Measurements from ENCODE around the gene CAMTA1. TPM values are rescaled to one million over a fixed set of nuclear protein-coding genes. Genes with fewer than 3 reads are reported as not detected.

The CAMTA1 gene
- total and polyA plus RNA-seq, 9 of the 15 experiments (the other 6 are each of a cell fraction or from before 2014, with no cell fraction given), result 43.9 to 161 (median 65.9) TPM

DNA sequence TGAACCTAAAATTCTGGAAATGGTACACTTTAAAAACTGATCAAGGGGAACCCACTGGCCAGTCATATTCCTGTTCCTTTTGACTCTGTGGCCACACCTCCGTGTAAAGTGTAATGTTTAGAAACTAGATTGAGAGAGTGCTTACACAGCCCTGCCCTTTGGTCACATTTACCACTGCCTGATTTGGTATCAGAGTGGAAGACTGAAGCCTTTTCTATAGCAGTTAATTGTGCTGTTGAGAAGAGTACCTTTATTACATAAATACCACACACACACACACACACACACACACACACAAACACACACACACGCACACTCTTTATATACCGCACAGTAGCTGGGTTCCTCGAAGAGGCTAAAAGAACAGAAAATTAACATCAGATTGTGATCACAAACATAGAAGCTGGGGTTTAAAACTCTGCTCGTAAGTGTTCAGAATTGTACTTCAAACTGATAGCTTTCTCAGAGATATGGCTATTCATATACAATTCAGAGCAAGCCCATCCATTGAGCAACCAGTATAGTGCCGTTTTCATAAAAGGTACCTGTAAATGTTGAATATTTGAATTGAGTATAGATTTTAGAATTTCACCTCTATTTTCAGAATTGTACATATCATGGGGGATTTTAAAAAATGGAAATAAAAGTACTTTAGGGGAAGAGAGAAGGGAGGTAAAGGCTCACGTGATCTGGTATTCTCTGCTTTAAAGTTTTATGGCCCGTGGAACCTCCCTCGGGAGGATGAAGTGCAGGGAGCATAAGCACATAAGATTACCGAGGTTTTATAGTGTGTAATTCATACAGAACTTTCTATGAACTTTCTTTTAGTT lies 37.5 kb downstream of the CAMTA1 start:
- POLR2A ChIA-PET, result no interaction called here
- H3K27ac ChIP-seq (ENCODE audit: extremely low read depth, low read depth, low read length), result no peak overlapping the region
- no peak overlapping the region for H3K4me2 ChIP-seq (ENCODE audit: insufficient read depth, low read length)
- in situ Hi-C loops (cut with MboI) (no loop called here), intact Hi-C loops (cut with micrococcal nuclease) (no loop called here)
- no TSS peak for BruUV-seq (replicated peaks)
- no peaks in the 10 kb centered on the region for H3K9me1 ChIP-seq (ENCODE audit: control insufficient read depth, insufficient read depth, low read length)
- ATAC-seq, result peak; percentile 61
- H3K79me2 ChIP-seq (ENCODE audit: control insufficient read depth, insufficient read depth, low read length), result no peaks in the 10 kb centered on the region
- no peak overlapping the region for H3K4me3 ChIP-seq
- peaks cover 3% of the 10 kb centered on the region; the same call in 1 of the 3 replicates for H3K36me3 ChIP-seq (ENCODE audit: control insufficient read depth, insufficient read depth, low read length)
- TF ChIP-seq, protein P1, sequence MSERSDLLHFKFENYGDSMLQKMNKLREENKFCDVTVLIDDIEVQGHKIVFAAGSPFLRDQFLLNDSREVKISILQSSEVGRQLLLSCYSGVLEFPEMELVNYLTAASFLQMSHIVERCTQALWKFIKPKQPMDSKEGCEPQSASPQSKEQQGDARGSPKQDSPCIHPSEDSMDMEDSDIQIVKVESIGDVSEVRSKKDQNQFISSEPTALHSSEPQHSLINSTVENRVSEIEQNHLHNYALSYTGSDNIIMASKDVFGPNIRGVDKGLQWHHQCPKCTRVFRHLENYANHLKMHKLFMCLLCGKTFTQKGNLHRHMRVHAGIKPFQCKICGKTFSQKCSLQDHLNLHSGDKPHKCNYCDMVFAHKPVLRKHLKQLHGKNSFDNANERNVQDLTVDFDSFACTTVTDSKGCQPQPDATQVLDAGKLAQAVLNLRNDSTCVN (CRISPR knock-in tag; IDR thresholded peaks at IDR 0.05), result no peak
- no peak for TF ChIP-seq NFATC3 (IDR thresholded peaks at IDR 0.05)
- TF ChIP-seq POLR2B (IDR thresholded peaks at IDR 0.05; ENCODE audit: low read depth, partially characterized antibody), result no peak
- no peak overlapping the region for H3K9ac ChIP-seq (ENCODE audit: insufficient read depth in 1 of 2, low read depth in 2 of 2, low read length in 2 of 2)
- H3K27me3 ChIP-seq (ENCODE audit: control insufficient read depth in 2 of 2, insufficient read depth in 2 of 2, low read length in 2 of 2), result no peaks in the 10 kb centered on the region
- H3K9me3 ChIP-seq (replicated peaks; ENCODE audit: control insufficient read depth, insufficient read depth, low read depth, low read length), result no peaks in the 10 kb centered on the region
- CTCF ChIA-PET (ENCODE audit: low intra/inter-chr PET ratio), result interaction anchor here (0.6 kb wide), 1 partner anchor 26 kb away, joined by 3 read pairs; no protein-coding TSS in a partner anchor
- no peak for DNase-seq (ENCODE audit: extremely low read depth in 1 of 4, low spot score in 3 of 4)
- no peaks in the 10 kb centered on the region for H3K4me1 ChIP-seq (replicated peaks in 1 of 2; ENCODE audit: control insufficient read depth in 2 of 2, insufficient read depth in 2 of 2, low read length in 2 of 2)
- no peak for FAIRE-seq
- H4K20me1 ChIP-seq (replicated peaks; ENCODE audit: control insufficient read depth, insufficient read depth, low read length), result peaks cover 6% of the 10 kb centered on the region; the same call in 1 of the 2 replicates
- whole genome bisulfite sequencing (ENCODE audit: insufficient coverage, low coverage, missing lambda C conversion rate), result 63% methylated on average over 10 of the region's 10 CpGs
- no peak overlapping the region for H2AFZ ChIP-seq (ENCODE audit: low read depth, low read length)

GRCh38 chr1:6823793-6824192 lies 38.5 kb downstream of the CAMTA1 start:
- peaks cover 6% of the 10 kb centered on the region; the same call in 1 of the 2 replicates for H4K20me1 ChIP-seq (replicated peaks; ENCODE audit: control insufficient read depth, insufficient read depth, low read length)
- H3K36me3 ChIP-seq (ENCODE audit: control insufficient read depth, insufficient read depth, low read length), result peaks cover 3% of the 10 kb centered on the region; the same call in 1 of the 3 replicates
- no TSS peak for BruUV-seq (replicated peaks)
- intact Hi-C loops (cut with micrococcal nuclease), result no loop called here
- no peaks in the 10 kb centered on the region for H3K4me1 ChIP-seq (replicated peaks in 1 of 2; ENCODE audit: control insufficient read depth in 2 of 2, insufficient read depth in 2 of 2, low read length in 2 of 2)
- CTCF ChIA-PET (ENCODE audit: low intra/inter-chr PET ratio), result no interaction called here
- ATAC-seq, result no peak
- POLR2A ChIA-PET, result interaction anchor here (1.8 kb wide), 1 partner anchor 12 kb away, joined by 5 read pairs; no protein-coding TSS in a partner anchor
- FAIRE-seq, result no peak
- H2AFZ ChIP-seq (ENCODE audit: low read depth, low read length), result no peak overlapping the region
- H3K9me1 ChIP-seq (ENCODE audit: control insufficient read depth, insufficient read depth, low read length), result no peaks in the 10 kb centered on the region
- no peaks in the 10 kb centered on the region for H3K9me3 ChIP-seq (replicated peaks; ENCODE audit: control insufficient read depth, insufficient read depth, low read depth, low read length)
- H3K4me2 ChIP-seq (ENCODE audit: insufficient read depth, low read length), result no peak overlapping the region
- no peak overlapping the region for H3K9ac ChIP-seq (ENCODE audit: insufficient read depth in 1 of 2, low read depth in 2 of 2, low read length in 2 of 2)
- no peaks in the 10 kb centered on the region for H3K79me2 ChIP-seq (ENCODE audit: control insufficient read depth, insufficient read depth, low read length)
- no peak overlapping the region for H3K4me3 ChIP-seq
- in situ Hi-C loops (cut with MboI), result no loop called here
- H3K27ac ChIP-seq (ENCODE audit: extremely low read depth, low read depth, low read length), result no peak overlapping the region
- DNase-seq (ENCODE audit: extremely low read depth in 1 of 4, low spot score in 3 of 4), result no peak
- no peaks in the 10 kb centered on the region for H3K27me3 ChIP-seq (ENCODE audit: control insufficient read depth in 2 of 2, insufficient read depth in 2 of 2, low read length in 2 of 2)
- no peak for TF ChIP-seq ZNF24 (IDR thresholded peaks at IDR 0.05)
- no peak for TF ChIP-seq GTF3C2 (IDR thresholded peaks at IDR 0.05; ENCODE audit: borderline replicate concordance, extremely low read depth, insufficient read length)
- no peak for TF ChIP-seq KLF16 (IDR thresholded peaks at IDR 0.05)
- no peak for TF ChIP-seq ZNF133 (CRISPR knock-in tag; IDR thresholded peaks at IDR 0.05)
- no peak for TF ChIP-seq SAP30 (IDR thresholded peaks at IDR 0.05; ENCODE audit: borderline replicate concordance, insufficient read depth, low read depth, low read length, poor library complexity, severe bottlenecking)
- no peak for TF ChIP-seq ZNF699 (CRISPR knock-in tag; IDR thresholded peaks at IDR 0.05; ENCODE audit: insufficient replicate concordance)
